ENCODE data around the gene PIP4P1.
"Not testable (repeated sequence)": the region's sequence is repeated elsewhere in the genome, so short reads cannot be mapped to it uniquely, and the experiment has no call there.

Gene PIP4P1

GRCh38 chr14:20469890-20470602 is 8.8 kb upstream of the PIP4P1 start:
- Histone ChIP-seq H3K4me3 (ENCODE audit: low read length) (peak overlapping the region; percentile 97), H3K4me1 (ENCODE audit: control insufficient read depth, insufficient read depth, low read length) (peaks cover 17% of the 10 kb centered on the region), H3K9ac (ENCODE audit: low read length) (peak overlapping the region; percentile 89), H3K9me3 (ENCODE audit: control insufficient read depth, low read length) (no peaks in the 10 kb centered on the region), H3K36me3 (ENCODE audit: control insufficient read depth, insufficient read depth, low read length) (no peaks in the 10 kb centered on the region), H3K27me3 (ENCODE audit: control insufficient read depth, insufficient read depth, low read length) (no peaks in the 10 kb centered on the region)

GRCh38 chr14:20469242-20469889 is 8.1 kb upstream of the PIP4P1 start, which contains the start of gene PNP:
PNP (plus strand) TSS chr14:20469406; CDS start chr14:20469525, 119 bp downstream.
- H3K36me3 ChIP-seq (ENCODE audit: control insufficient read depth, insufficient read depth, low read length), result no peaks in the 10 kb centered on the region
- H3K27me3 ChIP-seq (ENCODE audit: control insufficient read depth, insufficient read depth, low read length), result no peaks in the 10 kb centered on the region
- peak within 1 kb of the TSS; percentile 97 for H3K4me3 ChIP-seq (ENCODE audit: low read length)
- H3K9ac ChIP-seq (ENCODE audit: low read length), result peak within 1 kb of the TSS; percentile 89
- no peaks in the 10 kb centered on the region for H3K9me3 ChIP-seq (ENCODE audit: control insufficient read depth, low read length)
- peaks cover 17% of the 10 kb centered on the region for H3K4me1 ChIP-seq (ENCODE audit: control insufficient read depth, insufficient read depth, low read length)

GRCh38 chr14:20468764-20469241 is 7.6 kb upstream of the PIP4P1 start:
- peak overlapping the region; percentile 89 for H3K9ac ChIP-seq (ENCODE audit: low read length)
- no peaks in the 10 kb centered on the region for H3K9me3 ChIP-seq (ENCODE audit: control insufficient read depth, low read length)
- H3K4me3 ChIP-seq (ENCODE audit: low read length), result peak overlapping the region; percentile 97
- H3K4me1 ChIP-seq (ENCODE audit: control insufficient read depth, insufficient read depth, low read length), result peaks cover 17% of the 10 kb centered on the region
- H3K27me3 ChIP-seq (ENCODE audit: control insufficient read depth, insufficient read depth, low read length), result no peaks in the 10 kb centered on the region
- no peaks in the 10 kb centered on the region for H3K36me3 ChIP-seq (ENCODE audit: control insufficient read depth, insufficient read depth, low read length)

- Histone ChIP-seq H3K27me3 (ENCODE audit: control insufficient read depth, insufficient read depth, low read length) (no peaks in the 10 kb centered on the region), H3K9ac (ENCODE audit: low read length) (peak overlapping the region; percentile 70), H3K4me3 (ENCODE audit: low read length) (peak overlapping the region; percentile 65), H3K4me1 (ENCODE audit: control insufficient read depth, insufficient read depth, low read length) (peaks cover 20% of the 10 kb centered on the region), H3K36me3 (ENCODE audit: control insufficient read depth, insufficient read depth, low read length) (peaks cover 14% of the 10 kb centered on the region), H3K9me3 (ENCODE audit: control insufficient read depth, low read length) (no peaks in the 10 kb centered on the region)
Measured at GRCh38 chr14:20460458-20461224, 593 bp downstream of the PIP4P1 start.

GRCh38 chr14:20458031-20458789 is 3.0 kb downstream of the PIP4P1 start:
- Histone ChIP-seq H3K4me1 (ENCODE audit: control insufficient read depth, insufficient read depth, low read length) (peaks cover 20% of the 10 kb centered on the region), H3K4me3 (ENCODE audit: low read length) (no peak overlapping the region), H3K9ac (ENCODE audit: low read length) (no peak overlapping the region), H3K27me3 (ENCODE audit: control insufficient read depth, insufficient read depth, low read length) (no peaks in the 10 kb centered on the region), H3K9me3 (ENCODE audit: control insufficient read depth, low read length) (no peaks in the 10 kb centered on the region), H3K36me3 (ENCODE audit: control insufficient read depth, insufficient read depth, low read length) (peaks cover 14% of the 10 kb centered on the region)

GRCh38 chr14:20456971-20457370 is 4.3 kb downstream of the PIP4P1 start:
- peak overlapping the region; percentile 11 for H3K9ac ChIP-seq (ENCODE audit: low read length)
- H3K36me3 ChIP-seq (ENCODE audit: control insufficient read depth, insufficient read depth, low read length), result peaks cover 14% of the 10 kb centered on the region
- peaks cover 20% of the 10 kb centered on the region for H3K4me1 ChIP-seq (ENCODE audit: control insufficient read depth, insufficient read depth, low read length)
- no peak overlapping the region for H3K4me3 ChIP-seq (ENCODE audit: low read length)
- no peaks in the 10 kb centered on the region for H3K9me3 ChIP-seq (ENCODE audit: control insufficient read depth, low read length)
- no peaks in the 10 kb centered on the region for H3K27me3 ChIP-seq (ENCODE audit: control insufficient read depth, insufficient read depth, low read length)

- H3K27me3 ChIP-seq (ENCODE audit: control insufficient read depth, insufficient read depth, low read length), result no peaks in the 10 kb centered on the region
- no peaks in the 10 kb centered on the region for H3K9me3 ChIP-seq (ENCODE audit: control insufficient read depth, low read length)
- H3K9ac ChIP-seq (ENCODE audit: low read length), result peak overlapping the region; percentile 69
- H3K4me1 ChIP-seq (ENCODE audit: control insufficient read depth, insufficient read depth, low read length), result peaks cover 19% of the 10 kb centered on the region
- peaks cover 14% of the 10 kb centered on the region for H3K36me3 ChIP-seq (ENCODE audit: control insufficient read depth, insufficient read depth, low read length)
- peak overlapping the region; percentile 68 for H3K4me3 ChIP-seq (ENCODE audit: low read length)
Measured at GRCh38 chr14:20455355-20456300, 5.6 kb downstream of the PIP4P1 start.

- peak within 1 kb of the TSS; percentile 68 for H3K4me3 ChIP-seq (ENCODE audit: low read length)
- peak within 1 kb of the TSS; percentile 69 for H3K9ac ChIP-seq (ENCODE audit: low read length)
- H3K36me3 ChIP-seq (ENCODE audit: control insufficient read depth, insufficient read depth, low read length), result peaks cover 14% of the 10 kb centered on the region
- H3K27me3 ChIP-seq (ENCODE audit: control insufficient read depth, insufficient read depth, low read length), result no peaks in the 10 kb centered on the region
- peaks cover 10% of the 10 kb centered on the region for H3K4me1 ChIP-seq (ENCODE audit: control insufficient read depth, insufficient read depth, low read length)
- no peaks in the 10 kb centered on the region for H3K9me3 ChIP-seq (ENCODE audit: control insufficient read depth, low read length)
Measured at GRCh38 chr14:20454516-20455354, 6.5 kb downstream of the PIP4P1 start, which contains the start of the genes APEX1 and OSGEP. APEX1 (plus strand) TSS chr14:20455226; CDS start chr14:20455646, 420 bp downstream. OSGEP (minus strand) TSS chr14:20454812; CDS start chr14:20454683, 129 bp downstream.

GRCh38 chr14:20452831-20453230 is 8.4 kb downstream of the PIP4P1 start:
- not testable (repeated sequence) for H3K4me1 ChIP-seq (ENCODE audit: control insufficient read depth, insufficient read depth, low read length); H3K4me3 ChIP-seq (ENCODE audit: low read length); H3K9me3 ChIP-seq (ENCODE audit: control insufficient read depth, low read length); H3K27me3 ChIP-seq (ENCODE audit: control insufficient read depth, insufficient read depth, low read length); H3K9ac ChIP-seq (ENCODE audit: low read length)
- peaks cover 16% of the 10 kb centered on the region for H3K36me3 ChIP-seq (ENCODE audit: control insufficient read depth, insufficient read depth, low read length)

GRCh38 chr14:20446889-20447288 is 14.3 kb downstream of the PIP4P1 start:
- H3K9me3 ChIP-seq (ENCODE audit: control insufficient read depth, low read length), result no peaks in the 10 kb centered on the region
- H3K27me3 ChIP-seq (ENCODE audit: control insufficient read depth, insufficient read depth, low read length), result no peaks in the 10 kb centered on the region
- no peaks in the 10 kb centered on the region for H3K4me1 ChIP-seq (ENCODE audit: control insufficient read depth, insufficient read depth, low read length)
- H3K36me3 ChIP-seq (ENCODE audit: control insufficient read depth, insufficient read depth, low read length), result peaks cover 16% of the 10 kb centered on the region
- H3K4me3 ChIP-seq (ENCODE audit: low read length), result no peak overlapping the region
- no peak overlapping the region for H3K9ac ChIP-seq (ENCODE audit: low read length)

All from mucosa of stomach (tissue), 1 donor.